NT2/D1 (cell line): ENCODE results near the gene RBM4.

Source experiments
- DNase-seq: peaks from one replicate; pipeline ENCODE4 v3.0.0-alpha.2; 2011; ENCODE audit warnings: low read depth, low spot score
- H3K27me3 ChIP-seq: 2 replicates; pipeline ENCODE4 v1.6.0; 2011; ENCODE audit warnings: mild to moderate bottlenecking; ENCODE audit not compliant: insufficient read length, insufficient read depth
- H3K36me3 ChIP-seq: 2 replicates; pipeline ENCODE4 v1.6.1; 2011; ENCODE audit warnings: mild to moderate bottlenecking, low read length, mixed read lengths; ENCODE audit not compliant: insufficient read depth, insufficient read length
- H3K4me1 ChIP-seq: 2 replicates; pipeline ENCODE4 v1.5.1; 2011; ENCODE audit not compliant: insufficient read depth, insufficient read length
- H3K4me3 ChIP-seq: 2 replicates; pipeline ENCODE4 v1.5.1; 2011; ENCODE audit warnings: low read depth; ENCODE audit not compliant: insufficient read length
- H3K9ac ChIP-seq: 2 replicates; pipeline ENCODE4 v1.6.0; 2011; ENCODE audit warnings: low read depth; ENCODE audit not compliant: insufficient read length
- H3K9me3 ChIP-seq: 2 replicates; pipeline ENCODE4 v1.5.1; 2011; ENCODE audit warnings: mild to moderate bottlenecking, low read length; ENCODE audit not compliant: insufficient read depth
- SUZ12 ChIP-seq: IDR thresholded peaks from 2 replicates; pipeline ENCODE4 v1.6.1; 2011; ENCODE audit not compliant: insufficient read length, insufficient read depth; ENCODE audit errors: extremely low read depth
- YY1 ChIP-seq: IDR thresholded peaks from 2 replicates; pipeline ENCODE4 v1.6.1; 2011; ENCODE audit not compliant: insufficient read length, insufficient read depth
- ZNF274 ChIP-seq: IDR thresholded peaks from 2 replicates; pipeline ENCODE4 v1.6.1; 2011; ENCODE audit warnings: mild to moderate bottlenecking, low read depth, low read length

The RBM4 gene

GRCh38 chr11:66643745-66644437 lies 5.4 kb downstream of the RBM4 start:
- Histone ChIP-seq H3K36me3 (peaks cover 98% of the 10 kb centered on the region), H3K9me3 (no peaks in the 10 kb centered on the region), H3K27me3 (no peaks in the 10 kb centered on the region), H3K4me1 (peaks cover 16% of the 10 kb centered on the region), H3K9ac (peak overlapping the region; percentile 37), H3K4me3 (no peak overlapping the region)
- TF ChIP-seq SUZ12 = no peak
- no peak for TF ChIP-seq ZNF274
- no peak for TF ChIP-seq YY1
- DNase-seq = no peak

GRCh38 chr11:66646828-66647227 lies 8.3 kb downstream of the RBM4 start:
- peaks cover 92% of the 10 kb centered on the region for H3K36me3 ChIP-seq
- no peak for DNase-seq
- no peak overlapping the region for H3K4me3 ChIP-seq

GRCh38 chr11:66649903-66650302 lies 11.4 kb downstream of the RBM4 start:
- Histone ChIP-seq H3K4me3 (no peak overlapping the region), H3K9ac (no peak overlapping the region), H3K4me1 (no peaks in the 10 kb centered on the region), H3K36me3 (peaks cover 83% of the 10 kb centered on the region), H3K9me3 (no peaks in the 10 kb centered on the region), H3K27me3 (no peaks in the 10 kb centered on the region)
- TF ChIP-seq YY1 = no peak
- no peak for TF ChIP-seq SUZ12
- no peak for DNase-seq

More at GRCh38 chr11:66646828-66647227, 8.3 kb downstream of the RBM4 start:
- H3K27me3 ChIP-seq = no peaks in the 10 kb centered on the region
- TF ChIP-seq YY1 (no peak), SUZ12 (no peak), ZNF274 (no peak)
- no peak overlapping the region for H3K9ac ChIP-seq
- H3K9me3 ChIP-seq = no peaks in the 10 kb centered on the region
- peaks cover 11% of the 10 kb centered on the region for H3K4me1 ChIP-seq

GRCh38 chr11:66651016-66651415 lies 12.5 kb downstream of the RBM4 start:
- Histone ChIP-seq H3K4me1 (no peaks in the 10 kb centered on the region), H3K27me3 (no peaks in the 10 kb centered on the region), H3K9ac (no peak overlapping the region), H3K9me3 (no peaks in the 10 kb centered on the region), H3K4me3 (no peak overlapping the region), H3K36me3 (peaks cover 73% of the 10 kb centered on the region)
- TF ChIP-seq SUZ12 (no peak), YY1 (no peak), ZNF274 (no peak)
- DNase-seq = no peak

- Histone ChIP-seq H3K9me3 (no peaks in the 10 kb centered on the region), H3K4me1 (no peaks in the 10 kb centered on the region), H3K4me3 (no peak overlapping the region), H3K9ac (no peak overlapping the region), H3K27me3 (no peaks in the 10 kb centered on the region), H3K36me3 (peaks cover 70% of the 10 kb centered on the region)
- TF ChIP-seq YY1 = no peak
- no peak for TF ChIP-seq SUZ12
- no peak for TF ChIP-seq ZNF274
- no peak for DNase-seq
These were observed 14.1 kb downstream of the RBM4 start for GRCh38 chr11:66652651-66653050.

GRCh38 chr11:66653123-66653522 lies 14.6 kb downstream of the RBM4 start:
- H3K9me3 ChIP-seq = no peaks in the 10 kb centered on the region
- no peaks in the 10 kb centered on the region for H3K4me1 ChIP-seq
- no peak for TF ChIP-seq ZNF274
- no peak for TF ChIP-seq SUZ12
- no peak for TF ChIP-seq YY1
- H3K9ac ChIP-seq = no peak overlapping the region
- DNase-seq = no peak
- no peak overlapping the region for H3K4me3 ChIP-seq
- peaks cover 70% of the 10 kb centered on the region for H3K36me3 ChIP-seq
- no peaks in the 10 kb centered on the region for H3K27me3 ChIP-seq

- no peak overlapping the region for H3K4me3 ChIP-seq
- H3K9ac ChIP-seq = no peak overlapping the region
- DNase-seq = no peak
- no peaks in the 10 kb centered on the region for H3K9me3 ChIP-seq
- no peaks in the 10 kb centered on the region for H3K27me3 ChIP-seq
- H3K4me1 ChIP-seq = no peaks in the 10 kb centered on the region
- TF ChIP-seq YY1 = no peak
- TF ChIP-seq ZNF274 = no peak
- no peak for TF ChIP-seq SUZ12
- H3K36me3 ChIP-seq = peaks cover 67% of the 10 kb centered on the region
These were observed 21.3 kb downstream of the RBM4 start for GRCh38 chr11:66659763-66660162.
